ENCODE measurements around the gene TTC7B.

DNA sequence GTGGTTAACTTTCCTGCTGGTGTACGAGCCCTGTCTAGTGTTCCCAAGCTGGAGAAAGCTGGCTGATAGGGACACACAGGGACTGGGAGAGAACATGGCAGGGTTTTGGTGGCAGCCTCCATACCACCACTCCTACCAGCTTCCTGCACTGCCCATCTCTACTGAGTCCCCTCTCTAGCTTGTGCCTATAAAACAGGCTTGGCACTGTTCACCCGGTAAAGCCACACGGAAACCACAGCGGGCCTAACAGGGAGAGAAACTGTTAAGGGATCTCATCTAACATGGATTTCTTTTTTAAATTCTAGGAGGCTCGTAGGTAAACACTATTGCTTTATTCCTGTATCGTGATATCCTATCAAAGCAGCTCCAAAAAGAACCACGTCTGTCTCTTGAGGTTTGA lies 204.7 kb downstream of the TTC7B start:
- no peak for TF ChIP-seq CTCF (conservative IDR thresholded peaks at IDR 0.05; ENCODE audit: low read depth in 2 of 2)
- TF ChIP-seq REST (IDR thresholded peaks at IDR 0.05; ENCODE audit: unreplicated experiment), result no peak
- TF ChIP-seq POLR2AphosphoS5 (IDR thresholded peaks at IDR 0.05; ENCODE audit: low read depth), result no peak
- TF ChIP-seq, protein P1, sequence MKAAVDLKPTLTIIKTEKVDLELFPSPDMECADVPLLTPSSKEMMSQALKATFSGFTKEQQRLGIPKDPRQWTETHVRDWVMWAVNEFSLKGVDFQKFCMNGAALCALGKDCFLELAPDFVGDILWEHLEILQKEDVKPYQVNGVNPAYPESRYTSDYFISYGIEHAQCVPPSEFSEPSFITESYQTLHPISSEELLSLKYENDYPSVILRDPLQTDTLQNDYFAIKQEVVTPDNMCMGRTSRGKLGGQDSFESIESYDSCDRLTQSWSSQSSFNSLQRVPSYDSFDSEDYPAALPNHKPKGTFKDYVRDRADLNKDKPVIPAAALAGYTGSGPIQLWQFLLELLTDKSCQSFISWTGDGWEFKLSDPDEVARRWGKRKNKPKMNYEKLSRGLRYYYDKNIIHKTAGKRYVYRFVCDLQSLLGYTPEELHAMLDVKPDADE (IDR thresholded peaks at IDR 0.05), result no peak
- no peak for TF ChIP-seq EZH2 (IDR thresholded peaks at IDR 0.05; ENCODE audit: low read depth, unreplicated experiment)
- no peak for TF ChIP-seq JUNB (IDR thresholded peaks at IDR 0.05; ENCODE audit: unreplicated experiment)
- no peak for TF ChIP-seq CREB1 (CRISPR knock-in tag; IDR thresholded peaks at IDR 0.05; ENCODE audit: low read depth)
- TF ChIP-seq EZH2phosphoT487 (IDR thresholded peaks at IDR 0.05; ENCODE audit: unreplicated experiment), result no peak
- TF ChIP-seq STAT1 (IDR thresholded peaks at IDR 0.05; ENCODE audit: unreplicated experiment), result no peak
- TF ChIP-seq NANOG (IDR thresholded peaks at IDR 0.05; ENCODE audit: borderline replicate concordance), result no peak
- no peak for TF ChIP-seq ZNF114 (CRISPR knock-in tag; IDR thresholded peaks at IDR 0.05)
- TF ChIP-seq ZNF331 (CRISPR knock-in tag; IDR thresholded peaks at IDR 0.05; ENCODE audit: low read depth), result no peak

Measured in GM23338 (cell line).